ENCODE data around the gene LSM3.

LSM3 gene

GRCh38 chr3:14133188-14133800 is 45.3 kb upstream of the LSM3 start:
- no peak overlapping the region for H3K4me3 ChIP-seq (ENCODE audit: low read depth, low read length)
- TF ChIP-seq CTCF (IDR thresholded peaks at IDR 0.05; ENCODE audit: low read depth, low read length, missing control alignments) = no peak

GRCh38 chr3:14133876-14134275 is 44.7 kb upstream of the LSM3 start:
- no peak for TF ChIP-seq CTCF (IDR thresholded peaks at IDR 0.05; ENCODE audit: low read depth, low read length, missing control alignments)

More at GRCh38 chr3:14133188-14133800, 45.3 kb upstream of the LSM3 start:
- DNase-seq (ENCODE audit: low read depth) = no peak

GRCh38 chr3:14134291-14134690 is 44.3 kb upstream of the LSM3 start:
- TF ChIP-seq CTCF (IDR thresholded peaks at IDR 0.05; ENCODE audit: low read depth, low read length, missing control alignments) = no peak
- DNase-seq (ENCODE audit: low read depth) = no peak
- no peak overlapping the region for H3K4me3 ChIP-seq (ENCODE audit: low read depth, low read length)

More at GRCh38 chr3:14133876-14134275, 44.7 kb upstream of the LSM3 start:
- DNase-seq (ENCODE audit: low read depth) = no peak
- no peak overlapping the region for H3K4me3 ChIP-seq (ENCODE audit: low read depth, low read length)

GRCh38 chr3:14135581-14135980 is 43.0 kb upstream of the LSM3 start:
- TF ChIP-seq CTCF (IDR thresholded peaks at IDR 0.05; ENCODE audit: low read depth, low read length, missing control alignments) = no peak
- H3K4me3 ChIP-seq (ENCODE audit: low read depth, low read length) = no peak overlapping the region
- no peak for DNase-seq (ENCODE audit: low read depth)

GRCh38 chr3:14137004-14137403 is 41.6 kb upstream of the LSM3 start:
- no peak for DNase-seq (ENCODE audit: low read depth)
- H3K4me3 ChIP-seq (ENCODE audit: low read depth, low read length) = no peak overlapping the region
- TF ChIP-seq CTCF (IDR thresholded peaks at IDR 0.05; ENCODE audit: low read depth, low read length, missing control alignments) = no peak

GRCh38 chr3:14137445-14137844 is 41.2 kb upstream of the LSM3 start:
- DNase-seq (ENCODE audit: low read depth) = no peak
- no peak for TF ChIP-seq CTCF (IDR thresholded peaks at IDR 0.05; ENCODE audit: low read depth, low read length, missing control alignments)
- H3K4me3 ChIP-seq (ENCODE audit: low read depth, low read length) = no peak overlapping the region

Measured in GM12864 (cell line).